Stimulated activated CD4-positive, alpha-beta T cell treated with anti-CD3 and anti-CD28 coated beads, Interleukin-2, amount 100 ng/mL, for 24 hours (primary cell): ENCODE measurements around the gene HLA-G.
"Not testable (repeated sequence)": the region's sequence is repeated elsewhere in the genome, so short reads cannot be mapped to it uniquely, and the experiment has no call there.

Experiments
- DNase-seq, 2 donors: peaks; one replicate each; pipeline ENCODE4 v3.0.0-alpha.2; 2020

Gene HLA-G

DNA sequence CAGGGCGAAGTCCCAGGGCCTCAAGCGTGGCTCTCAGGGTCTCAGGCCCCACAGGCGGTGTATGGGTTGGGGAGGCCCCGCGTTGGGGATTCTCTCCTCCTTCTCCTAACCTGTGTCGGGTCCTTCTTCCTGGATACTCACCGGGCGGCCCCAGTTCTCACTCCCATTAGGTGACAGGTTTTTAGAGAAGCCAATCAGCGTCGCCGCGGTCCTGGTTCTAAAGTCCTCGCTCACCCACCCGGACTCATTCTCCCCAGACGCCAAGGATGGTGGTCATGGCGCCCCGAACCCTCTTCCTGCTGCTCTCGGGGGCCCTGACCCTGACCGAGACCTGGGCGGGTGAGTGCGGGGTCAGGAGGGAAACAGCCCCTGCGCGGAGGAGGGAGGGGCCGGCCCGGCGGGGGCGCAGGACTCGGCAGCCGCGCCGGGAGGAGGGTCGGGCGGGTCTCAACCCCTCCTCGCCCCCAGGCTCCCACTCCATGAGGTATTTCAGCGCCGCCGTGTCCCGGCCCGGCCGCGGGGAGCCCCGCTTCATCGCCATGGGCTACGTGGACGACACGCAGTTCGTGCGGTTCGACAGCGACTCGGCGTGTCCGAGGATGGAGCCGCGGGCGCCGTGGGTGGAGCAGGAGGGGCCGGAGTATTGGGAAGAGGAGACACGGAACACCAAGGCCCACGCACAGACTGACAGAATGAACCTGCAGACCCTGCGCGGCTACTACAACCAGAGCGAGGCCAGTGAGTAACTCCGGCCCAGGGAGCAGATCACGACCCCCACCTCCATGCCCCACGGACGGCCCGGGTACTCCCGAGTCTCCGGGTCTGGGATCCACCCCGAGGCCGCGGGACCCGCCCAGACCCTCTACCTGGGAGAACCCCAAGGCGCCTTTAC lies at the start of gene HLA-G:
Gene HLA-G (plus strand): TSS at position 247 of the 892 bp plus-strand sequence. CDS start 20 bp downstream, at position 267.
- peak in 1 of 2 donors; percentile 12 for DNase-seq

DNA sequence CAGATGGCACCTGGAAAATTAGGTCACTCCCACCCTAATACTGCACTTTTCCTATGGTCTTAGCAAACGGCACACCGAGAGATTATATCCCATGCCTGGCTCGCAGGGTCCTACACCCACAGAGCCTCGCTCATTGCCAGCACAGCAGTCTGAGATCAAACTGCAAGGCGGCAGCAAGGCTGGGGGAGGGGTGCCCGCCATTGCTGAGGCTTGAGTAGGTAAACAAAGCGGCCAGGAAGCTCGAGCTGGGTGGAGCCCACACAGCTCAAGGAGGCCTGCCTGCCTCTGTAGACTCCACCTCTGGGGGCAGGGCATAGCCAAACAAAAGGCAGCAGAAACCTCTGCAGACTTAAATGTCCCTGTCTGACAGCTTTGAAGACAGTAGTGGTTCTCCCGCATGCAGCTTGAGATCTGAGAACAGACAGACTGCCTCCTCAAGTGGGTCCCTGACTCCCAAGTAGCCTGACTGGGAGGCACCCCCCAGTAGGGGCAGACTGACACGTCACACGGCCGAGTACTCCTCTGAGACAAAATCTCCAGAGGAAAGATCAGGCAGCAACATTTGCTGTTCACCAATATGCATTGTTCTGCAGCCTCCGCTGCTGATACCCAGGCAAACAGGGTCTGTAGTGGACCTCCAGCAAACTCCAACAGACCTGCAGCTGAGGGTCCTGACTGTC lies 47.5 kb upstream of the HLA-G start:
- not testable (repeated sequence) for DNase-seq

DNA sequence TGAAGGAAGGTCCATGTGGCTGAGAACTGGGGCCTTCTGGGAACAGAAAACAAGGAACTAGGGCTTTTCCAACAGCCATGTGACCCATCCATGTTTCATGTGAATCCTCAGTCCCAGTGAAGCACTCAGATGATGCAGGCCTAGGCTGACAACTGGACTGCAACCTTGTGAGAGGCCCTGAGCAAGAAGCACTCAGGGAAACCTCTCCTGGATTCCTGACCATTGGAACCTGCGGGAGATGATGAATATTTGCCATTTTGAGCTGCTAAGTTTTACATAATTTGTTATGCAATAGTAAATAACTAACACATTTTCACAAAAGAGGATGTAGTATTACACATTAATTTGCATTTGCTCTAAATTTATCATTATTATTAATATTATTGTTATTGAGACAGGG lies 38.4 kb upstream of the HLA-G start:
- DNase-seq: no peak

DNA sequence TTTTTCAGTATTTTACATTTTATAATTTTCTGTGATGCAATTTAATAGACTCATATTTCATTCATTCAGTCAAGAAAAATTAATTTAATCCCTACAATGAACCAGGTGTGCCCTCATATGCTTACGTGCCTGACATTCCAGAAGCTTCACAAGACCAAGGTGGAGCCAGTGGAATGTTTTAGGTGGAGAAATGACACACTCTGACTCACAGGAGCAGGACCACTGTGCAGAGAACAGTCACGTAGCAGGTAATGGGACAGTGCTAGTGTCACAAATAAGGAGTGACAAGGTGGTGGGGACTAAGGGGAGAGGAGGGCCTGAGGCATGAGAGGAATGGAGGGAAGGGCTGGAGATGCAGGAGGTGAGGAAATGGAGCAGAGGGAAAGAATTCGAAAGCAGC lies 37.0 kb upstream of the HLA-G start:
- DNase-seq: no peak

DNA sequence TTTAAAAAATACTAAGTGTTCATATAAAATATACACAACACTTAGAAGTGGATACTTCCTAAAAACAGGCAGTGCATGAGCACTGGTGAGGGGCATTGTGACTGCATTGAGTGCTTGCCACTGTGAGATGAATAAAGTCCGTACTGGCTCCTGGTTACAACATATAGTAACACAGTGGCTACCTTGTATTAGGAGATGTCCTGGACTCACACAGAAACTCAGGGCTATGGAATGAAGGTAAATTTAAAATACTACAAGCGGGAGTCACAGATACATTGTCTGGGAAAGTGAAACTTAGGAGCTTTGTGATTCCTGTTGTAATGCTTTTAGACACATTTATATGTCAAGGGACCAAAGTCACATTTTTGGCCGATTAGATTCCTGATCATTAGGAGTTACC lies 36.5 kb upstream of the HLA-G start:
- DNase-seq: no peak

DNA sequence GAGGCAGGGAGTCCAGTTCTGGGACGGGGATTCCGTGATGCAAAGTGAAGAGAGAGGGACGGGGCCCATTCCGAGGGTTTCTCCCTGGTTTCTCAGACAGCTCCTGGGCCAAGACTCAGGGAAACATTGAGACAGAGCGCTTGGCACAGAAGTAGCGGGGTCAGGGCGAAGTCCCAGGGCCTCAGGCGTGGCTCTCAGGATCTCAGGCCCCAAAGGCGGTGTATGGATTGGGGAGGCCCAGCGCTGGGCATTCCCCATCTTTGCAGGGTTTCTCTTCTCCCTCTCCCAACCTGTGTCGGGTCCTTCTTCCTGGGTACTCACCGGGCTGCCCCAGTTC lies 35.9 kb upstream of the HLA-G start:
- no peak for DNase-seq

DNA sequence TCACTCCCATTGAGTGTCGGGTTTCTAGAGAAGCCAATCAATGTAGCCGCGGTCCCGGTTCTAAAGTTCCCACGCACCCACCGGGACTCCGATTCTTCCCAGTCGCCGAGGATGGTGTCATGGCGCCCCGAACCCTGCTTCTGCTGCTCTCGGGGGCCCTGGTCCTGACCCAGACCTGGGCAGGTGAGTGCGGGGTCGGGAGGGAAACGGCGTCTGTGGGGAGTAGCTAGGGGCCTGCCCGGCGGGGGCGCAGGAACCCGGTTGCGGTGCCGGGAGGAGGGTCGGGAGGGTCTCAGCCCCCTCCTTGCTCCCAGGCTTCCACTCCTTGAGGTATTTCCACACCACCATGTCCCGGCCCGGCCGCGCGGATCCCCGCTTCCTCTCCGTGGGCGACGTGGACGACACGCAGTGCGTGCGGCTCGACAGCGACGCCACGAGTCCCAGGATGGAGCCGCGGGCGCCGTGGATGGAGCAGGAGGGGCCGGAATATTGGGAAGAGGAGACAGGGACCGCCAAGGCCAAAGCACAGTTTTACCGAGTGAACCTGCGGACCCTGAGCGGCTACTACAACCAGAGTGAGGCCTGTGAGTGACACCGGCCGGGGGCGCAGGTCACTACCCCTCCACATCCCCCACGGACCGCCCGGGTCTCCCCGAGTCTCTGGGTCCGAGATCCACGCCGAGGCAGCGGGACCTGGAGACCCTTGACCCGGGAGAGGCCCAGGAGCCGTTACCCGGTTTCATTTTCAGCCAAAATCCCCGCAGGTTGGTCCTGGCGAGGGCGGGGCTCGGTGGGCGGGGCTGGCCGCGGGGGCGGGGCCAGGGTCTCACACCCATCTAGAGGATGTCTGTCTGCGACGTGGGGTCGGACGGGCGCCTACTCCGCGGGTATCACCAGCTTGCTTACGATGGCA lies 35.2 kb upstream of the HLA-G start:
- peak; percentile 71 to 75 for DNase-seq

DNA sequence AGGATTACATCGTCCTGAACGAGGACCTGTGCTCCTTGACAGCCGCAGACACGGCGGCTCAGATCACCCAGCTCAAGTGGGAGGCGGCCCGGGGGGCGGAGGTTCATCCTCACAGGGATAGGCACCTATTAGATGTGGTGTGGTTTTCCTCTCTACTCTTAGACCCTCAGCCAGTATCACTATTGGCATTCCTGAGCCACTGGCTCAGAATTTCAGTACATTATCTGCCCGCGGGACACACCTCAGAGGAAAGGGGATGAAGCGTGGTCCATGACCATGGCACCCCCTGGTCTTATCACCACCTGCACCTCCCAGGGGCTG lies 34.6 kb upstream of the HLA-G start:
- no peak for DNase-seq

DNA sequence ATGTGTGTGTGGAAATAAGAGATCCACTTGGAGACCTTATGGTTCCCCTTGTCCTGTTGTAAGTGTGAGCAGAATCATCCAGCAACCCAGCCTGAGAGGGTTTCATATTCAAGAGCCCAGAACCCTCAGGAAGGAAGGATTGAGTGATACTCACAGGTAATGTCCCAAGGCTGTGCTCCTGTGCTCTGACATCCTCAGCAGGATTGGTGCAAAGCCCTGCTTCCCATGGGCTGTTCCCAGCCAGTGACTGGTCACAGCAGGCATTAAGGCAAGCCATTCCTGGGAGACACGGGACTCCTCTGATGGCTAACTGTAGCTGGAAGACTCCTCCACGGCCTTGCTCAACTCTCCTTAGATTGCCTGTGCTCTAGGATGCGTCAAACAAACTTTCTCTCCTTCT lies 33.8 kb upstream of the HLA-G start:
- DNase-seq: no peak

DNA sequence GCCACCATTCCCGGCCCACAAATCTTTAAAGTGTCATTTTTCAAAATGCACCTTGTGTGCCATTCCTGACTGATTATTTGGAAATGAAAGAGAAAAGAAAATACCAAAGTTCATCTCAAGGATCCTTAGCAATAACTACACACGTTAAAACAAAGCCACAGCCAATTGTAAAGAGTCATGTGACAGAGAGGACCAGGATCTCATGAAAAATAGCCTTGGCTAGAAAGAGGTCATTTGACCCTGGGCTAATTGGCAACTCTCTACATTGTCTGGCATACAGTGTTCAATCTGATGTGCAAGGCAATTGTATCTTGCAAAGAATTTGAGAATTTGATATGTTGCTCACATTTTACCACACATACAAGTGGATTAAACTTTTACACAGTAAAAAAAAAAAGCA lies 31.6 kb upstream of the HLA-G start:
- DNase-seq: no peak

DNA sequence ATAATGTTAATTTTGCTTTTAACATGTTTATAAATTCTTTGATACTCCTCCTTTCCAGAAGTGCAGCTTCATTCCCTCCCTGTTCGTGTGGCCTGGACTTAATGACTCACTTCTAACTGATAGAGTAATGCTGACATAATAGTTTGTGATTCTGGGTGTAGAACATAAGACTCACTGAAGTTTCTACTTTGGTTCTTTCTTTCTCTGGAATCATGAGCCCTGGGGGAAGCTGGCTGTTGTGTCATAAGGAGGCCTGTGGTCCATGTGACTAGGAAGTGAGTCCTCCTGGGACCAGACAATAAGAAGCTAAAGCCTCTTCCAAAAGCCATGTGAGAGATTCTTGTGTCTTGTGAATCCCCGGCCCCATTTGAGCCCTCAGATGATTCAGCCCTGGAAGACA lies 30.5 kb upstream of the HLA-G start:
- DNase-seq: no peak

DNA sequence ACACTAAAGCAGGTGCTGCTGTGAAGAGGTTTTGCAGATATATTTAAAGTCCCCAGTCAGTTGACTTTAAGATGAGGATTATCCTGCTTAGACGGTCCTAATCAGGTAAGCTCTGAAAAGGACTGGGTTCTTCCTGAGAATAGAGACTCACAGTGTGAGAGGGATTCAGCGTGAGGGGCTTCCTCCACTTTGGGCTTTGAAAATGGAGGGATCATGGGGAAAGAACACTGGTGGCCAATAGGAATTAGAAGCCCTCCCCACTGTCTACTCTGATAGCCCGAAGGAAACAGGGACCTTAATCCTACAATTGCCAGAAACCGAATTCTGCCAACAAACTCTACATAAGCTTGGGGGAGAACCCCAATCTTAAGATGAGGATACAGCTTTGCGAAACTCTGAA lies 29.7 kb upstream of the HLA-G start:
- no peak for DNase-seq

DNA sequence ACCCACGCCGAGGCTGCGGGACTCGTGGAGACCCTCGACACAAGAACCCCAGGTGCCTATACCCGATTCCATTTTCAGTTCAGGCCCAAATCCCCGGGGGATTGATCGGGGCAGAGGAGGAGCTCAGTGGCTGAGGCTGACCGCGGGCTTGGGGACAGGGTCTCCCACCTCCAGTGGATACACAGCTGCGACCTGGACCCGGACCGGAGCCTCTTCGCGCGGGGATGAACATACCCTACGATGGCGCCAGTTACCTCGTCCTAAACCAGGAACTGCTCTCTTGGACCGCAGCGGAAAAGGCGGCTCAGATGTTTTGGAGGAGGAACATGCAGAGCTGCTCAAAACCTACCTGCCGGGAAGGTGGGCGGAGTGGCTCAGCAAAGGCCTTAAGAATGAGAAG lies 27.4 kb upstream of the HLA-G start:
- DNase-seq: no peak

DNA sequence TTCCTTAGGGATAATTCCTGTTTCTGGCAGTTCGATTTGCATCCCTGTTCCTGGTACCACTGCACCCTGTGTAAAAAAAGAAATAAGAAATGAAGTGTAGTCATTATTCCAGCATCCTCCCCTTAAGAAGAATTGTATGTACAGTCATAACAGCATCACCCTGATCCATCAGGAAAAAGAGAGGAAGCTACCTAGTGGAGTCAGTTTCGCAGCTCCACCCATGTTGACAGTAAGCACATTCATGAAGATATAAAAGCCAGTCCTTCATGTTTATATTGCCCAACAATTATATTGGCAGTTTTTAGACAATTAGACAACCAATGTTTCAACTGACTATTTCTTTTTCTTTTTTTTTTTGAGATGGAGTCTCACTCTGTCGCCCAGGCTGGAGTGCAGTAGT lies 21.2 kb upstream of the HLA-G start:
- DNase-seq: no peak

DNA sequence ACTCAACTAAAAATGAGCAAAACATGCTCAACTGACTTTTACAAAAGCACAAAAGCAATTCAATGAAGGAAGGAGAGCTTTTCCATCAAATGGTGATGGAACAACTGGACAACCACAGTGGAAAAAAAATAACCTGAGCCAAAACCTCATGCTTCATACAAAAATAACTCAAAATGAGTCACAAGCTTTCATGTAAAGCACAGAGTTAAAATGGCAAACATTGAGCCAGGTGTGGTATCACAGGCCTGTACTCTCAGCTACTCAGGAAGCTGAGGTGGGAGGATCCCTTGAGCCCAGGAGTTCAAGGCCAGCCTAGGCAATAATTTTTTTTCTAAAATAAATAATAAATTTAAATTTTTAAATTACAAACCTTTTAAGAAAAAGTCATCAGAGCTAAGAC lies 18.4 kb upstream of the HLA-G start:
- DNase-seq: no peak

DNA sequence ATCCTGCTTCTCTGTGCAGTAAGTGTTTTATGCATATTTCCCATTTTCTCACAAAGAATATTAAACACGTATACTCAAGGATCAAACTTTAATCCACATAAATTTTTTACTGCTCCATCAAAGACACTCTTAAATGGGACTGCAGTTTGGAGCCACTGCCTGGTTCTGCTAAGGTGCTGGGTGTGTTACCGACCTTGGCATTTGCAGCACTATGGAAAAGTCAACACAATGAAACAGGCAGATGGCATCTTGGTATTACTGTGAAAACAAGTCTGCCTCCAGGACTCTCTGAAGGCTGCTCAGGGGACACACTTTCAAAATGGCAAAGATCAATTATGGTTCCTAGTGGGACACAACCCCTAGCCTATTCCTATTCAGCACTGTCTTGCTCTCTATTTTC lies 17.3 kb upstream of the HLA-G start:
- DNase-seq: no peak

DNA sequence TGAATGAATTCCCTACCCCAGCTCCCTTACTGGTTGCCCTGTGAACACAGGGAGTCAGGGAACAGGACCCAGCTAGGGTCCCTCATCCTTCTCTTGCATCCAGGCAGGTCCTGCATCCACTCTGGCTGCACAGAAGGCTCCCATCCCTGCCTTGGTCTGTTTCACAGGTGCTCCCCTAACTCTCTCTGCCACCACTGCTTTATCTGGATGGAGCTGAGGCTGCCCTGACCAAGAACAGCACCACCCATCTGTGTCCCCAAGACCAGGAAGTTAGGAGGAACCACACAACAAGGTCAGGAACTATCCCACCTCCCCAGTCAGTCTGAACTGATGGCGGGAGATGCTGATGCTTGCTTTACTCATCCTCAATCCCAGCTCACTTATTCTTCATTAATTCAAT lies 16.2 kb upstream of the HLA-G start:
- DNase-seq: no peak

DNA sequence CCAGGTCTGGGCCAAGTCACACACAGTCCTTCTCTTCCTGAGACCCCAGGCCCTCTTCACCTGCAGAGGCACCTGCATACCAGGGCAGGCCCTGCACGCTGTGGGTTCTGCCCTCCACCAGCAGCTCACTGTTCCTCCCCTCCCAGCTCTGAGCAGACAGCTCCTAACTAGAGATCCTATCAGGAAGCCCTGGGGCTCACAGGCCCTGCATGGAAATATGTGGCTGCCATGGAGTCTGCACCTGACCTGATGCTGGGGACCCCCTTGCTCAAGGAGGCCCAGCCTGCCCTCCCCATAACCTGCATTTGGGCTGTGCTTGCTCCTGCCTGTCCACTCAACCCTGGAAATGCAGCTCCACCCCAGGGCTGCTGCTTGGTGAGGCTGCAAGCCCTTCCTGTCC lies 14.6 kb upstream of the HLA-G start:
- DNase-seq: no peak

DNA sequence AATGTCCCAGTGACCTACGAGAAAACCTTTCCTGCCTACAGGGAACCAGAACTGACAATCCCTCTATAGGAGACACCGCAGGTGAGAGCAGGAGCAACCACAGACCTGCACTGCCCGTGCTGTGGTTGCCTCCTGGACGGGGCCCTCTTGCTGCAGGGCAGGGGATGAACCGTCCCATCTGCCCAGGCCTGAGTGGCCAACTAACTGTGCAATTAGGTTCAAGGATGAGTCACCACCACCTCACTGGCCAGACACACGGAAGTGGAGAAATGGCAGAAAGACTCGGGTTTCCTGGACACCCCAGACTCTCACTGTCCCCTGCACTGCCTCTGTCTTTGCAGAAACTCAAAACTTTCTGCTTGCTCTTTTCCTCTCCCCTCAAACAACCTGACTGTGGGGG lies 13.8 kb upstream of the HLA-G start:
- DNase-seq: no peak

DNA sequence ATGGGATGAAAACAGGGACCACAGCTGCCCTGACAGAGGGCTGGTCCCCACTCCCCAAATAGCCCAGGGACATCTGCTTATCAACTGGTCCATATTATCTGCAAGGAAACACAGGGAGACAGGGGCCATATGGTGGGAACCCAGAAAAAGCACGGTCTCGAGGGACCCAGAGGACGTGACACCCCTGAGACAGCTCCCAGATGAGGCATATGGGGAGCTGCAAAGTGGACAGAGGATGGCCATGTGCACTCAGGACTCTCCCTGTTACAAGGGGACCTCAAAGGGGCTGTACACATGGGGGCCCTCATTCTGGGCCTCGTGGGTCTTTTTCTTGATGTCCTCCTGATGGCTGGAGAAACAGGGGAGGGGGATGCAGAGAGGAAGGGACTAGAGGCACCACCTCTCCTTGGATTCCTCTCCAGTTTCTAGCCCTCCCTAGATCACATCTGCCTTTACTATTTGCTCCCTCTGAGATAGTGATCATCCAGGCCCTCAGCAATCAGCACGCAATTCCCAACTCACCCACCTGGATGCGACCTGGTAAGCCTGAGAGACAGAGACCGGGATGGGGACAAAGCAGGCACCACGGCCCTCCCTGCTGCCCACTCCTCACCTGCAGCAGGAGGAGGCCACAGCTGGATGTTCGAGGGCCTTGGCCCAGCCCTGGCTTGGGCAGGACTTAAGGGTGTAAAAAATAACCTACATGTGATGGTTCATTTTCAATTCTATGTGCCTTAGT lies 13.1 kb upstream of the HLA-G start:
- DNase-seq: no peak

DNA sequence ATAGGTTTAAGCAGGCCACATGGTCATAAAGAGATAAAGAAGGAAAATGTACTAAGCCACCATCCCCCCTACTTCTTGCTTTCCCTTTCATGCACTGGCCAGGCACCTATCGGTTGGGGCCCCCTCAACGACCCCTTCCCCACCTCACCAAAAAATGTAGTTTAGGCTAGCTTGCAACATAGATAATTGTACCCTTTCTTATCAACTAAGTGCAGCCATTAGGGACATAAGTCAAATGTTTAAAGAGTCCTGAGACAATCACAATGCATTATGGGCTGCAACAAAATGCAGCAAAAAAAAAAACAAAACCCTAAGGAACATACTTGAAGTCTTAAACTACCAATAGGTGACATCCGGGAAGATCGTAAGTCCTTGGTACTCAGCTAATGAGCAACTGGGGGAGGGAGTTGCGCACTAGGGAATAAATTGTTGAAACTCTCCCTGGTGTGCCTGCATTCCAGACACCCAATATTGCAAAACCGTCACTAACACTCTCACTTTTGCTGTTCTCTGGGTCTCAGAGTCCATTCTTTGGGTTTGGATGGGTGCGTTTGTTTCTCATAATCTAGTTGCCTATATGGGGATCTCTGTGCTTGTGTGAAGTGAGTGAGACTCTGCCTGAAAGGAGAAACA lies 12.4 kb upstream of the HLA-G start:
- no peak for DNase-seq

DNA sequence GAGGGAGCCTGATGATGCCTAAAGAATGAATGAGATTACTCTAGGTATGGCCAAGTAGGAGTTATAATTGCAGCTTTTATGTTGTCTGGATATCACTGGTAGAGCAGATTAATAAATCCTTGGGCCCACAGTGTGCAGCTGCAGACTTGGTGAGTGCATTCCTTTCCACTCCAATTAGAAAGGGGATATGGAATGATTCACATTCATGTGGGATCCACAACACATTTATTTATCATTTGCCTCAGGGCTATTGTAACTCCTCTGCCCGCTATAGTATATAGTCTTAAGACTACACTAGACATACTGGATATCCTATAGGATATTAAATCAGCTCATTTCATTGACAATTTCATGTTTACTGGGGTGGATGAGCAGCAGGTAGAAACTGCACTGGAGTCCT lies 11.6 kb upstream of the HLA-G start:
- no peak for DNase-seq

DNA sequence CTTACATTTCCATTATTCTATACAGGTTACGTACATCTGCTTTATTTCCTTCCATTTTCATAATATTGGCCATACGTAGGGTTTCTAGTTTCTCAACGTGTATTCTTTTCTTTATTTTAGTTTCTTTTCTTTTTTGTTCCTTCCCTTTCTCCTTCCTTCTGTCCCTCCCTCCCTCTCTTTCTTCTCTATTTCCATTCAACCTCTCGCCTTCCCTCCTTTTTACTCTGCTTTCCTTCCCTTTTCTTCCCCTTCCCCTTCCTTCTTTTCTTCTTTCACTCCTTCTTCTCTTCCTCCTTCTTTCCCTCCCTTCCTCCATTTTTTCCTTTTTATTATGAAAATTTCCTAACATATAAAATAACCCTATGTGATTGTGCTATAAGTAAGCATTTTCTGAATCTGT lies 8.7 kb upstream of the HLA-G start:
- no peak for DNase-seq
